AG08395 (cell line): Measurements from ENCODE around the gene TTC7B.
A peak's percentile ranks its signal among the peaks of the same experiment; 100 is the strongest.
"Not testable (repeated sequence)": the region's sequence is repeated elsewhere in the genome, so short reads cannot be mapped to it uniquely, and the experiment has no call there.

Experiments used
- DNase-seq: peaks from one replicate; pipeline ENCODE4 v3.0.0; 2012; ENCODE audit warnings: mixed read lengths, low spot score

TTC7B gene

GRCh38 chr14:90527978-90528377 is 288.3 kb downstream of the TTC7B start:
- DNase-seq, result no peak

- DNase-seq, result not testable (repeated sequence)
These were observed 289.7 kb downstream of the TTC7B start for GRCh38 chr14:90526536-90526935.

GRCh38 chr14:90525353-90526028 is 290.7 kb downstream of the TTC7B start:
- not testable (repeated sequence) for DNase-seq

- no peak for DNase-seq
These were observed 292.0 kb downstream of the TTC7B start for GRCh38 chr14:90523961-90524875.

- peak; percentile 61 for DNase-seq
These were observed 292.7 kb downstream of the TTC7B start for GRCh38 chr14:90523544-90523943.

GRCh38 chr14:90522571-90523191 is 293.5 kb downstream of the TTC7B start:
- no peak for DNase-seq

GRCh38 chr14:90521930-90522483 is 294.2 kb downstream of the TTC7B start:
- DNase-seq, result no peak

- DNase-seq, result peak; percentile 28
These were observed 294.9 kb downstream of the TTC7B start for GRCh38 chr14:90521084-90521929.

GRCh38 chr14:90520326-90520725 is 295.9 kb downstream of the TTC7B start:
- no peak for DNase-seq

- no peak for DNase-seq
These were observed 296.8 kb downstream of the TTC7B start for GRCh38 chr14:90519262-90519920.

GRCh38 chr14:90518941-90519256 is 297.3 kb downstream of the TTC7B start:
- DNase-seq, result no peak

GRCh38 chr14:90518069-90518940 is 297.9 kb downstream of the TTC7B start:
- DNase-seq, result no peak

- no peak for DNase-seq
These were observed 299.0 kb downstream of the TTC7B start for GRCh38 chr14:90517076-90517841.

- no peak for DNase-seq
These were observed 301.7 kb downstream of the TTC7B start for GRCh38 chr14:90514566-90514965.

- no peak for DNase-seq
These were observed 302.2 kb downstream of the TTC7B start for GRCh38 chr14:90514015-90514398.

- DNase-seq, result no peak
These were observed 302.8 kb downstream of the TTC7B start for GRCh38 chr14:90513161-90514014.

GRCh38 chr14:90512329-90512991 is 303.8 kb downstream of the TTC7B start:
- no peak for DNase-seq

- no peak for DNase-seq
These were observed 304.4 kb downstream of the TTC7B start for GRCh38 chr14:90511795-90512328.
